GM18508 (cell line): ENCODE measurements around the gene ANO4.
"Not testable (repeated sequence)": the region's sequence is repeated elsewhere in the genome, so short reads cannot be mapped to it uniquely, and the experiment has no call there.

ENCODE experiments used
- ATAC-seq: cut with Tn5 transposase; IDR thresholded peaks from one replicate; pipeline ENCODE4 v1.9.1; 2021; ENCODE audit warnings: moderate number of reproducible peaks; ENCODE audit not compliant: insufficient read depth, unreplicated experiment

The ANO4 gene

DNA sequence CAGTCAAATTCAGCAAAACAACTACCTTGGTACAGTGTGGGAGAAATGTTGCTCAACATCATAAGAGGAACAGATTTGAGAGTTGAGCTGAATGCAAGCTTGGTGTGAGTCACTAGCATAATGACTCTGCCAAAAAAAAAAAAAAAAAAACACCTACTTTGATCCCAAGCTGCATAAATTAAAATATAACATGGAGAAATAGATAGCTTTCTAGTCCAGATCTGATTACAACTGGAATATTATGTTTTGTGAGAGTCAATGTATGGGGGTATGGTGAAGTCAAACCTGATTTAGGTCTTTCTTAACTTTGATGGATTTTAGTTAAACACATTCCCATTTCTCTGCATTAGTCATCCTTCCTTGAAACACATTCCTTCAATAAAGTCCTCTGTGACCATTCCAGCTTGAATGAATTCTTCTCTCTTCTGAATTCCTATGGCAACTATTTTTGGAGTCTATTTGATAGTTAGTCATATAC, 227.4 kb downstream of the ANO4 start:
- no peak for ATAC-seq

GRCh38 chr12:101027200-101027599, 232.6 kb downstream of the ANO4 start:
- no peak for ATAC-seq

- ATAC-seq = no peak
These were observed 233.2 kb downstream of the ANO4 start for GRCh38 chr12:101027816-101028215.

GRCh38 chr12:101038289-101038871, 243.8 kb downstream of the ANO4 start:
- peak; percentile 77 for ATAC-seq

DNA sequence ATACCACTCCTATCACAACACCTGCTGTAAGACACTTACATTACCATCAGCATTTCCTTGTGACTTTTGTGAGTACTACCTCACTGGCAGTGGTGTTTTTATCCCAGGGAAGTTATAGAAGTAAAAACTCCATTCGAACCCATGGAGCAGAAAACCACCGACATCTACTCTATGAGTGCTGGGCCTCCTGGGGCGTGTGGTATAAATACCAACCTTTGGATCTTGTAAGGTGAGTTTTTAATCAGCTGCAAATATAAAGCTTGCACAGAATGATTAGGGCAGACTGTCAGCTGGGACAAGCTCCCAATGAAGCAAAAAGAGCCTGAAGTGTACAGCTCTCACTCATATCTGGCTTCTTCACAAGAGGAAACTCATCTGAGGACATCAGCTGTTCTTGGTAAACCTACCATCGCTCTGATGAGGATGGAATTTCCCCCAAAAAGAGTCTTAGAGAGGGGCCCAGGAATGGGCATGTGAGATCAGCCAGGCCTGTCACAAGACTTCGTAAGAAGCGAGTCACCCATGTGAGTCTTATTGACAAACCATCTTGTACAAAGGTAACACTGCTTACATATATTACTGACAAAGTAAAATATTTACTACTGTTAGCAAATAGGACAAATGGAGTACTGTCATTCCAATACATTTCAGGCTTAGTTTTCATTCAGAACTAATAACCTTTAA, 245.4 kb downstream of the ANO4 start:
- ATAC-seq = no peak

GRCh38 chr12:101040936-101041335, 246.4 kb downstream of the ANO4 start:
- ATAC-seq = no peak

DNA sequence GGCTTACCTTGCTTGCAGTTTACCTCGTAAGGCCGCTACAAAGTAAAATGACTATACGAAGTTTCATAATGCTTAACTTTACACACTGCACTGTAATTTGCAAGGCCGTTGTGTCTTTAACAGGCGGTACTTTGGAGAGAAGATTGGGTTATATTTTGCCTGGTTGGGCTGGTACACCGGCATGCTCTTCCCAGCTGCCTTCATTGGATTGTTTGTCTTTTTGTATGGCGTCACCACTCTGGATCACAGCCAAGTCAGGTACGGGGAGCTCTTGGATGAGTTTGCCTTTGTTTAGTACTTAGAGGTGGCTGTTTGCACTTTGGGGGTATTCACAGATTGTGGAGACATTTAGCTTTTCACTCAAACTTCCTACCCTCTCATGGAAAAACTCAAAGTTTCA, 247.6 kb downstream of the ANO4 start:
- no peak for ATAC-seq

- ATAC-seq = no peak
These were observed 250.0 kb downstream of the ANO4 start for GRCh38 chr12:101044512-101045059.

DNA sequence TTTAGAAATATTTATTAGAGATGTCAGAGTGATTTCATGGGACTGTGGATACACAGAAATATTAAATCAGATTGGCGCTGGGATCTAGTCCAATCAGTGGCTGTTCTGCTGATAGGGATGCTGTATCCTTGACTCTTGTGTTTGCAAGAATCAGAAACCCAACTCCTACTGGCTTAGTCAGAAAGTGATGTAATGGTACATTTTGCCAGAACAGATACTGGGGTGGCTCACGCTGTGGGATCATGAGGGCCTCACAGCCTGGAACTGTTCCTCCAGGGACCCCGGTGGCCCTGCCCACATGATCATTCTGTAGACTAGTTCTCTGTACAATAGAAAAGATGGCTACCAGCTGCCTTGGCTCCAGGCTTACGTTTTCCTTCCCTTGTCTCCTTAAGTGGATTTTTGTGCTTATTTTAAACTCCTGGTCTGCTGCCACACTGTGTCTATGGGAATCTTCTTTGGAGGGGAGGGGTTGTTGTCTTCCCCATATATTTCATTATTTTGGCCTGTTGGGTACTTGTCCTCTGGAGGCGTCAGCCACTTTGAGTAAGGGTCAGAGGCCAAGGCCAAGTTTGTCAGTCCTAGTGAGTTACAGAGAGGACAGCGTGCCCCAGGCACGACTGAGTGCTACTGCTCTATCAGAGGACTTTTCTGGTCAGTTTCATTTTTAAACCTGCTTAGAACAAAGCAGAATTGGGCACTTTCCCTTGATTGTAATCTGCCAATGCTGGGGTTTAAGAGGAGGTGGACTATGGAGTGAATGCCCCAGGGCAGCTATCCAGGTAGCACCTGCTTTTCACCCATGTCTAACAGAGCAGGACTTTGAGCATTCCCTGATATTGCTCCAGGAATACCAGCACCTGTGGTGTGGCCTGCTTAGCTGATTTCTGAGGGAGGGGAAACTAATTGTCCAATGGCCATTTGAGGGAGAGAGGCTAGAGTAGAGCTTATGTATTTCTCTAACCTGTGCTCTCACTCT, 251.2 kb downstream of the ANO4 start:
- ATAC-seq = no peak

DNA sequence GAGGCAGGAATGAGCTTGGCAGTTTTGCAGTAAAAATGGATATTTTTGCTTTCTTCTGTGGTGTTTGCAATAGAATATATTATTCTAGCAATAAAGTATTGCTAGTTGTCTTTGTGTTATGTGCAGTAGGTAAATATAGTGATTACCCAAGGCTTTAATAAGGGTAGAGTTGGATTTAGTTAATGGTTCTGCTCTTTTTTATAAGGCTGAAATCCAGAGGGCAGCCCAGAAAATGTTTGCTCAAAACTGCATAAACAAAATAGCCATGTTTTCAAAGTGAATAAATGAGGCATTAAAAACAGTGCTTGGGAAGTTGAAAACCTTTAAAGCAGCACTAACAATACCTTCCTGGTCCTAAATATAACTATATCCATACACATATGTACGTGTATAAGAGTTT, 253.1 kb downstream of the ANO4 start:
- ATAC-seq = no peak

DNA sequence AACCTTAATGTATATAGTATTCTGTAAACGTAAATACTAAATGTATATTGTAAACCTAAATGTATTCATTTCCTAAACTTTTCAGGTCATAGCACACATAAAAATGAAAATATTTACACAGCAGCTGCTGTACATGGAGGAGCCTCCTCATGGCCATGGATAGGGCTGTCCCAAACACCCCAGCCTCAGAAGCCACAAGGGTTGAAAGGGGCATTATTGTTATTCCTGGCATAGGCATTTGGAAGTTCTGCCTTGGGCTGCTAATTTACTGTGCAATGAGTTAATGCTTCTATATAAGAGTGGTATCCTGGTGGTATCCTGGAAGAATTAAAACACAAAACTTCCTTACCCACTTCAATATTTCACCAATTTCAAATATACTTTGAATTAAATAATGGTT, 256.1 kb downstream of the ANO4 start:
- no peak for ATAC-seq

- ATAC-seq = no peak
These were observed 256.6 kb downstream of the ANO4 start for GRCh38 chr12:101051151-101051550.

DNA sequence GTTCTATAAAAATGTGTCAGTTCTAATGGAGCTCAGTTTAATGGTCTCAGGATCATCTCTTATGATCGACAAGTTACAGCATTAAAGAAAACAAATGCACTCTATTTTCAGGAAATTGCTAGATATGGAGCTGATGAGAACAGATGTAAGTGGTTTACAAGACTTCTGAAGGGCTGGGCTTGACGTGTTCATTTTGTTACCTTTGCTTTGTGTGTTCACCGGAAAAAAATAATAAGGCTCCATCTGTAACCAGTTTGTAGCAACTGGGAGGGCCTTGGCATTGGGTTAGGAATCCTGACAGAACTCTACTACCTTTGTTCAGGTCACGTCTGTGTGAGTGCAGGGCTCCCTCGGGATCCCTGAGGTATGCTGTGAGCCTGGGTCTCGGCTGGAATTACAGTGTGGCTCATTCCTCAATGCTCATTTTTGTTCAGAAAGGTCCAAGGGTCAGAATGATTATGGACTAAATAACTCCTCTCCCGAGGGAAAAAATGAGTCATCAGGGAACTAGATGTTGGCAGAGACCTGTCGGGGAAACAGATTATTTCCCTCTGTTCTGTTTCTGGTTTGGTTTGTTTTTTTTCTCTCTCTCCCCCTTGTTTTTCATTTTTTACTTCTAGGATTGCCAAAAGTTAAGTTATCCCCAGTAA, 257.4 kb downstream of the ANO4 start:
- no peak for ATAC-seq

- ATAC-seq = no peak
These were observed 258.6 kb downstream of the ANO4 start for GRCh38 chr12:101053203-101053602.

DNA sequence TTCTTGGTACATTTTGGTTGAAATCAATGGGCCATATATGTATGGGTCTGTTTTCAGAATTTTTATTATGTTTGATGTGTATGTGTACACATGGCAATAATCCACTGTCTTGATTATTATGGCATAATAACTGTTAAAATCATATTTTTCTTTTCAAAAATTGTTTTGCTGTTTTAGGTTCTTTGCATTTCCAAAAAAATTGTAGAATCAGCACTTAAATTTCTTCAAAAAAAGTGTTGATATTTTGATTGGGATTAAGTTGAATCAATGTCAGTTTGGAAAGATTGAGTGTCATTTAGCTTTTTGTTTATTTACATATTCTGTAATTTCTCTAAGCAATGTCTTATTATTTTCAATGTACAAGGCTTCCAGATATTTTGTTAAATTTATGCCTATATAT, 261.4 kb downstream of the ANO4 start:
- no peak for ATAC-seq

- ATAC-seq = not testable (repeated sequence)
These were observed 267.9 kb downstream of the ANO4 start for GRCh38 chr12:101062508-101062907.

DNA sequence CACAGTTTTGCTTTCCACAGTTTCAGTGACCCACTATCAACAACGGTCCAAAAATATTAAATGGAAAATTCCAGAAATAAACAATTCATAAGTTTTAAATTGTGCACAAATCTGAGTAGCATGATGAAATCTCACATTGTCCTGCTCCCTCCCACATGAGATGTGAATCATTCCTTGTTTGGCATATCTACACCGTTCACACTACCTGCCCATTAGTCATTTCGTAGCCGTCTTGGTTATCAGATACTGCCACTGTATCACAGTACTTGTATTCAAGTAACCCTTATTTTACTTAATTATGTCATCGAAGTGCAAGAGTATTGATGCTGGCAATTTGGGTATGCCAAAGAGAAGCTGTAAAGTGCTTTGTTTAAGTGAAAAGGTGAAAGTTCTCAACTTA, 270.1 kb downstream of the ANO4 start:
- ATAC-seq = no peak

- ATAC-seq = no peak
These were observed 271.9 kb downstream of the ANO4 start for GRCh38 chr12:101066489-101066888.

GRCh38 chr12:101068402-101068801, 273.8 kb downstream of the ANO4 start:
- ATAC-seq = no peak

DNA sequence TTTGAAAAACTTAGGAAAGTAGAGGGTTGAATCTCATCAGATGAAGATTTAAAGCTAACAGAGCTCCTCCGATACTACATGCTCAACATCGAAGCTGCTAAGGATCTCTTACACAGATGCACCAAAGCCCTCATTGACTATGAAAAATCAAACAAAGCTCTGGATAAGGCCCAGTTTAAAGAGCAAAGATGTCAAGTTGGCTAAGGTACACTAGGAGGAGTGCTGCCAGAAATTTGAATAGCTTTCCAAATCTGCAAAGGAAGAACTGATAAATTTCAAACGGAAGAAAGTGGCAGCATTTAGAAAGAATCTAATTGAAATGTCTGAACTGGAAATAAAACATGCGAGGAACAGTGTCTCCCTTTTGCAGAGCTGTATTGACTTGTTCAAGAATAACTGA, 274.3 kb downstream of the ANO4 start:
- no peak for ATAC-seq
